Left ventricle myocardium superior (tissue), 1 donor: ENCODE results near the gene INSYN2B. TPM values are rescaled to one million over a fixed set of nuclear protein-coding genes. Genes with fewer than 3 reads are reported as not detected.
A peak's percentile ranks its signal among the peaks of the same experiment; 100 is the strongest.

Source experiments
- ATAC-seq: fragments of 200-7000 bp; cut with Tn5 transposase; one replicate; pipeline ENCODE4 v1.9.1; 2020; ENCODE audit warnings: mild to moderate bottlenecking, moderate library complexity
- DNase-seq: peaks from one replicate; pipeline ENCODE4 v3.0.0-alpha.2; 2020
- intact Hi-C: fragments of 100-400 bp; cut with micrococcal nuclease; formaldehyde crosslinking; loops from one replicate; pipeline ENCODE4 v1.11.0; 2022
- total RNA-seq: library from RNA; stranded (reverse); fragmentation: NEBNext Ultra II Directional; extraction: Animal tissue kit (Norgen Biotek cat#: 25700); gene quantifications from one replicate; pipeline ENCODE4 v1.2.1, GENCODE V29; 2021
- donor health status: DM: no; HTN: yes; CAD: no; lungs with severe emphysema.

INSYN2B gene
- total RNA-seq, 1 donor from 2014 or later: 0.50 TPM

- DNase-seq (no peak), ATAC-seq (peak; percentile 82)
- intact Hi-C loops: no loop called here
Observed at GRCh38 chr5:169906745-169907649, 73.3 kb downstream of the INSYN2B start.

- DNase-seq (no peak), ATAC-seq (no peak)
- intact Hi-C loops: no loop called here
Observed at GRCh38 chr5:169905017-169905416, 75.3 kb downstream of the INSYN2B start.

GRCh38 chr5:169904508-169904907 lies 75.8 kb downstream of the INSYN2B start:
- ATAC-seq (no peak), DNase-seq (no peak)
- intact Hi-C loops: no loop called here

GRCh38 chr5:169904059-169904458 lies 76.2 kb downstream of the INSYN2B start:
- ATAC-seq: peak; percentile 37
- intact Hi-C loops: no loop called here
- DNase-seq: no peak

- intact Hi-C loops: no loop called here
- ATAC-seq (no peak), DNase-seq (no peak)
Observed at GRCh38 chr5:169901896-169902295, 78.4 kb downstream of the INSYN2B start.

GRCh38 chr5:169897481-169897880 lies 82.8 kb downstream of the INSYN2B start:
- no peak for DNase-seq
- ATAC-seq: no peak
- intact Hi-C loops: no loop called here

GRCh38 chr5:169895926-169896325 lies 84.4 kb downstream of the INSYN2B start:
- intact Hi-C loops: no loop called here
- peak; percentile 78 for ATAC-seq
- DNase-seq: peak; percentile 75

- DNase-seq (no peak), ATAC-seq (no peak)
Observed at GRCh38 chr5:169893571-169893970, 86.7 kb downstream of the INSYN2B start.

GRCh38 chr5:169893010-169893409 lies 87.3 kb downstream of the INSYN2B start:
- DNase-seq: no peak
- no peak for ATAC-seq
- intact Hi-C loops: no loop called here

More at GRCh38 chr5:169893571-169893970, 86.7 kb downstream of the INSYN2B start:
- intact Hi-C loops: no loop called here

GRCh38 chr5:169889572-169889971 lies 90.7 kb downstream of the INSYN2B start:
- intact Hi-C loops: no loop called here
- no peak for ATAC-seq

GRCh38 chr5:169886677-169887076 lies 93.6 kb downstream of the INSYN2B start:
- intact Hi-C loops: no loop called here
- ATAC-seq (no peak), DNase-seq (no peak)

More at GRCh38 chr5:169889572-169889971, 90.7 kb downstream of the INSYN2B start:
- no peak for DNase-seq

- ATAC-seq (no peak), DNase-seq (no peak)
- intact Hi-C loops: no loop called here
Observed at GRCh38 chr5:169886033-169886432, 94.3 kb downstream of the INSYN2B start.

- ATAC-seq (no peak), DNase-seq (no peak)
- intact Hi-C loops: no loop called here
Observed at GRCh38 chr5:169881702-169882303, 98.5 kb downstream of the INSYN2B start.

- DNase-seq (no peak), ATAC-seq (no peak)
- intact Hi-C loops: no loop called here
Observed at GRCh38 chr5:169880785-169881184, 99.5 kb downstream of the INSYN2B start.

GRCh38 chr5:169880012-169880663 lies 100.2 kb downstream of the INSYN2B start:
- DNase-seq: no peak
- ATAC-seq: no peak
- intact Hi-C loops: no loop called here

- intact Hi-C loops: no loop called here
- no peak for ATAC-seq
- no peak for DNase-seq
Observed at GRCh38 chr5:169876386-169876785, 103.9 kb downstream of the INSYN2B start.

GRCh38 chr5:169875731-169876130 lies 104.6 kb downstream of the INSYN2B start:
- no peak for ATAC-seq
- intact Hi-C loops: no loop called here
- no peak for DNase-seq

- DNase-seq (no peak), ATAC-seq (peak; percentile 72)
- intact Hi-C loops: no loop called here
Observed at GRCh38 chr5:169875091-169875728, 105.1 kb downstream of the INSYN2B start.

- ATAC-seq (peak; percentile 81), DNase-seq (no peak)
- intact Hi-C loops: no loop called here
Observed at GRCh38 chr5:169874621-169875020, 105.7 kb downstream of the INSYN2B start.

GRCh38 chr5:169873642-169874041 lies 106.7 kb downstream of the INSYN2B start:
- peak; percentile 67 for DNase-seq
- ATAC-seq: peak; percentile 88
- intact Hi-C loops: no loop called here
